Right lung (tissue), 5 donors: ENCODE measurements around the gene RFX5. TPM values are rescaled to one million over a fixed set of nuclear protein-coding genes. Genes with fewer than 3 reads are reported as not detected.

Experiments used
- DNase-seq, 2 donors: peaks; one replicate each; pipeline ENCODE4 v3.0.0-alpha.2; 2013
- polyA plus RNA-seq, 5 donors: library from polyadenylated mRNA; unstranded; fragments of 120-200 nt; gene quantifications; one replicate each; pipeline versions ENCODE4 v1.2.1 to v1.2.3, GENCODE V29; 2013; ENCODE audit warnings: inconsistent platforms in 1 of 5, low replicate concordance in 1 of 5; ENCODE audit not compliant: insufficient read length in 5 of 5, insufficient read depth in 1 of 5

RFX5 gene
- polyA plus RNA-seq, 5 donors: 39.7 to 44.7 (median 44.4) TPM

GRCh38 chr1:151325646-151326429 lies 21.2 kb downstream of the RFX5 start:
- no peak for DNase-seq

GRCh38 chr1:151325231-151325630 lies 21.8 kb downstream of the RFX5 start:
- DNase-seq: no peak

GRCh38 chr1:151324390-151324930 lies 22.6 kb downstream of the RFX5 start:
- DNase-seq: peak in 1 of 2 donors; percentile 37

GRCh38 chr1:151318975-151319374 lies 28.1 kb downstream of the RFX5 start:
- DNase-seq: no peak

GRCh38 chr1:151315565-151316235 lies 31.4 kb downstream of the RFX5 start:
- DNase-seq: no peak

GRCh38 chr1:151314137-151314875 lies 32.7 kb downstream of the RFX5 start:
- DNase-seq: no peak

- no peak for DNase-seq
Observed at GRCh38 chr1:151313501-151313900, 33.6 kb downstream of the RFX5 start.

- no peak for DNase-seq
Observed at GRCh38 chr1:151312826-151313225, 34.2 kb downstream of the RFX5 start.

GRCh38 chr1:151312411-151312810 lies 34.6 kb downstream of the RFX5 start:
- no peak for DNase-seq

GRCh38 chr1:151311589-151312331 lies 35.3 kb downstream of the RFX5 start:
- DNase-seq: no peak

- DNase-seq: no peak
Observed at GRCh38 chr1:151311011-151311410, 36.0 kb downstream of the RFX5 start.

GRCh38 chr1:151309811-151310323 lies 37.2 kb downstream of the RFX5 start:
- no peak for DNase-seq

- no peak for DNase-seq
Observed at GRCh38 chr1:151294742-151295462, 52.1 kb downstream of the RFX5 start.

GRCh38 chr1:151293093-151293492 lies 54.0 kb downstream of the RFX5 start:
- DNase-seq: no peak

GRCh38 chr1:151292207-151293030 lies 54.6 kb downstream of the RFX5 start:
- no peak for DNase-seq

- DNase-seq: no peak
Observed at GRCh38 chr1:151290709-151291303, 56.2 kb downstream of the RFX5 start.
